Measurements from ENCODE around the gene MSN.

MSN gene

DNA sequence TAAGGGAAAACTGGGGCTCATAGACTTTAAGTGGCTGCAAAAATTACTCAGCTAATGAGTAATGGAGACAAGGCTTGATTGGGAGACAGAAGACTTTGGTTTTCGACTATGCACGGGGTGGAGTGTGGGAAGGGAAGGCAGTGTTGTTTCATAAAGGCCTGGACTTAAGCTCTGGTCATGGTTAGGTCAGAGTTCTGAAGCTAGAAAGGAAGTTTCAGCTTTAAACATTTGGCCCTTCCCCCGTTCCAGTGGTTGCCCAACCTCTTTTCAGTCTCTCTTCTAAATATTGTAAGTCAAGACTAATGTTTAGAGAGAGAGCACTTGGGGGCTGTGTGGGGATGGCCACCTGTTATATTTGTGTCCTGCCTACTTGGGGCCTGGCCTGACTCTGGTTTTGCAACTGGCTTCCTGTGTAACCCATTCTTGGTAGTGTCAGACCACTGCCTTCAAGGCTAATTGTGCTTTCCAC lies 21.0 kb downstream of the MSN start:
- no peak for DNase-seq
- no peak for TF ChIP-seq POLR2A (IDR thresholded peaks at IDR 0.05; ENCODE audit: low read length)
- no peak for TF ChIP-seq GATA1 (IDR thresholded peaks at IDR 0.05; ENCODE audit: low read depth, low read length)

DNA sequence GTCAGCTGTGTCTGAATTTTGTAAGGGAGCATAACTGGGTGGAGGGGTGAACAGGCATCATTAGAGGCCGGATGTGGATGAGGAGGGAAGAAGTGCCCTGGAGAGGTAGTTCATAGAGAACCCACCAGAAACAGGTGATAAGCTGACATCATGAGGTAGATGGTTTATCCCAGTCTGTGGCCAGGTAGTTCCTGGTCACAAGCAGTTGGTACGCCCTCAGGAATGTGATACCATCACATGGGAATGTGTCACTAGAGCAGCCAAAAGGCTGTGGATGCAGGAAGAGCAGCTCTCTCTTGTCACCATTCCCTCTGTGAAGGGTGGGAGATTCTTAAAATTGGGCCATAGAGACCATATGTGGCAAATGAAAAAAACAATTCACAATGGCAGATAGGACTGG lies 21.9 kb downstream of the MSN start:
- TF ChIP-seq GATA1 (IDR thresholded peaks at IDR 0.05; ENCODE audit: low read depth, low read length) (no peak), POLR2A (IDR thresholded peaks at IDR 0.05; ENCODE audit: low read length) (no peak)
- no peak for DNase-seq

DNA sequence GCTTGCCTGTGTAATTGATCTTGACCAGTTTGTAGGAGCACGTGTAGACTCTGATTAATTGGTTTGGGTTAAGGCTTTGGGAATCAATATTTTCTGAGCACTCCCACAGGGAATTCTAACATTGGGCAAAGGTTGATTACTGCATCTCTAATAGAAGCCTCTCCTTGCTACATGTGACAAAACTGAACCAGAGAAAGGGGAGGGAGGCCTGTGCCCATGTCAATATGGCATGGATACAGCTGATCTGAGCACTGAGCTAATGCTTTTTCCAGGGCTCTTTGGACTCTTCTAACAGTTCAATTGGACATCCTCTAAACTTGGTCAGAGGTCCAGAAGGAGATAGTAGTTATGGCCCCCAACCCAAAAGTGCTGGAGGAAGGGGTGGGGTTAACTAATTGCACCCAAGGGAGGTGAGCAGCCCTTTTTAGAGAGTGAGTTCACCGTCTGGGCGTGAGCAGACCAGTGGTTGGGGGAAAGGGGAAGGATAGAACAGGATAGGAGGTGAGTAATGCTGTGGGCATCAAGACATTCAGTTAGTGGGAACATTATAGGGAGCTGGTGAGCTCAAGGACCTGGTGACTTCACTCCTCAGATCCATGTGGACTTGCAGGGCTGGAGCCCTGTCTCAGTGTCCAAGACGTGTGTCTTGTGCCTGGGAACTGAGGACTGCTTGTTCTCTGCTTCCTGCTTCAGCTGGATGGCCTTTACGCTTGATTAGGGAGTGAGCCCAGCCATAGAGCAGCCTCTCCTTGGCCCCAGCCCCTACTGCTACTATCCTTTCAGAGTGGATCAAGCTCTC lies 22.8 kb downstream of the MSN start:
- DNase-seq, result no peak
- TF ChIP-seq POLR2A (IDR thresholded peaks at IDR 0.05; ENCODE audit: low read length), result no peak
- no peak for TF ChIP-seq GATA1 (IDR thresholded peaks at IDR 0.05; ENCODE audit: low read depth, low read length)

DNA sequence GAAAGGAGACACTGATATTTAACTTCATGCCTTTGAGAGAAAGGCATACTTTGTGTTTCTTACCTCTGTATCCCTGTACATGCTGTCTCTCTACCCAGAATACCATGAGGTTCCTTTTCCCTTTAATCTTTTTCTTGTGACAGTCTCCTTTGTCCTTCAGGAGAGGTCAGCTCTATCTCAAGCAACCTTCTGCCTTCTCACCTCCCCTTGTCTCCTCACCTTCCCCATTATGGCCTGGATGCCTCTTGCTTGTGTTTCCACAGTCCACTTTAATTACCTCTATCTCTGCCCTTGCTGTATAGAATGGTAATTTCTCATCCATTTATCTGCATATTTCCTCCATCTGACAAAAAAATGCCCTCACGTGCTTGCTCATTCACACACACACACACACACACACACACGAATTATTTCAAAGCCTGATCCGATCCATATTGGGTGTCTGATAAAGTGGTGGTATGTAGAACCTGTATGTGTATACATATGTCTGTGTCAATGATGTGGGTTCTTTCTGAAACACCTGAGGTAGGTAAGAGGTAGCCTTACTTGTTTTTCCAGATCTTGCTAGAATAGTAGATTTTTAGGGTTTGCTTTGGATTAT lies 28.5 kb downstream of the MSN start:
- TF ChIP-seq GATA1 (IDR thresholded peaks at IDR 0.05; ENCODE audit: low read depth, low read length) (no peak), POLR2A (IDR thresholded peaks at IDR 0.05; ENCODE audit: low read length) (no peak)
- DNase-seq, result peak; percentile 1 to 16

DNA sequence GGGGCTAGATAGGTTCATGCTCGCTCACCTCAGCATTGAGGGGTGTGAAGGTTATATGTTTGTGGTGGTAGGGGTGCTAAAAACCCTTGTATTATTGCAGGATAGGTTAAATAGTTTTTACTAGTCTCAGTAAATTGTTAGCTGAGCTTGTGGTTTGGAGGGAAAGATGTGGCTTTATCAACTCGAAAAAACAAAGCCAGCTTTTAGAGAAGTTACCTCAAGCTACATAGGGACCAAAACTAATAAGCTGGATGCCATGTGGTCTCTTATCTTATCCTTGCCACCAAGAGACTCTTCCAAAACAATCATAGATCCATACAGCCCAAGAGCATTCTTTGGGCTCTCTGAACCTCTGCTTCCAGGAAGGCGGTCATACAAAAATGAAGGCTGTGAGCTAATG lies 29.2 kb downstream of the MSN start:
- peak in 1 of 2 experiments; percentile 15 for DNase-seq
- TF ChIP-seq POLR2A (IDR thresholded peaks at IDR 0.05; ENCODE audit: low read length) (no peak), GATA1 (IDR thresholded peaks at IDR 0.05; ENCODE audit: low read depth, low read length) (no peak)

DNA sequence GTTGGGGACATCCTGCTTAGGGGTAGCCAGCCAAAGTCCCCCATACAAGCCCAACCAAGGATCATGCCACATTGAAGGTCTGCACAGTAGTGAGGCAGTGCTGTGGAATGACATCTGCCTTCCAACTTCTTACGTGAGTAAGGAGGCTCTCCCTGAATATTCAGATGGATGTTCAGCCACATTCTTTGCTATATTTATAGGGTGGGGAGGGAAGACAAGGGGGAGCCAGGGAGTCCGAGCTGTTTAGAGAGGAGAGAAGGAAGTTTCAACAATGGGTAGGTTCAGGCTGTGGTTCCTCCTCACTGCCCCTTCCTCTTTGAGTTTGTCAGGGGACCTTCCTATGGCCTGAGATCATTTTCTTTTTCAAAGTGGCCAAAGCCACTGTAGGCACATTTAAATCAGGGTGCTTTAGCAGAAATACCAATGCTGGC lies 29.8 kb downstream of the MSN start:
- no peak for DNase-seq
- TF ChIP-seq POLR2A (IDR thresholded peaks at IDR 0.05; ENCODE audit: low read length), result no peak
- TF ChIP-seq GATA1 (IDR thresholded peaks at IDR 0.05; ENCODE audit: low read depth, low read length), result no peak

DNA sequence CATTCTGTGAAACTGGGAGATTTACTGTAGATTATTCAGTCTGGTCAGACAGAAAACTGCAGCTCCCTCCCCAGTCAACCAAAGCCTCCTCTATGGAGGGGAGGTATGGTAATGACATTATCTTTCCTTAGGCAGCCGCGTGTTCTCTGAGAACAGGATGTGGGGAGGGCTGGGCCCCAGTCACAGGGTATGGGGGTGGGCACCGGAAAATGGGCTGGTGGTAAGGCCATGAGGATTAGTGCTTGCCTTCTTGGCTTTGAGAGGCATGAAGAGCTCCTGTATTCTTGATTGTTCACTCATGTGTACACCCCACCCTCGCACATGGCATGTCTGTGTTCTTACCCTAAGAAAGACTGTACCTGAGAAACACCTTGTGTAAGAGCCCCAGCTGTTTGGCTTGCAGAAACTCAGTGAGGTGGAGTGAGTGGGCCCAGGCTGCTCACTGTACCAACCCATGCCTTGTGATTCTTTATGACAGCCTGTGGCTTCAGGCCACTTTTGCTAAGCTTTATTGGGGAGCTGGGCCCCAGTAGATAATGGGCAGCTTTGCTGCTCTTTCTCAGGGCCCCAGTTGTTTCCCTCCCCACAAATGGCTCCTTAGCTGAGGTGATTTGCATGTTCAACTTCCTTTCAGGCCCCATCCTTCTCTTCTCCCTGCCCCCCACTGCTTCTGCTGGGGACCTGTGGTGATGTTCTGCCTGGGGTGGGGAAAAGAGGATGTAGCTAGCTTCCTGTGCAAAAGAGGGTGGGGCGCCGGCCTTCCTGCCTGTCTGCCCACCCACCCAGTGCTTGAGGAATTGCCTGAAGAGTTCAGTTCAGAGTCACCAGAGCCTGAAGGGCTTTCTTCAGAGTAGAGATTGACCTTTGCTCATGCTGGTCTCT lies 30.7 kb downstream of the MSN start:
- DNase-seq, result peak; percentile 10 to 53
- TF ChIP-seq GATA1 (IDR thresholded peaks at IDR 0.05; ENCODE audit: low read depth, low read length) (no peak), POLR2A (IDR thresholded peaks at IDR 0.05; ENCODE audit: low read length) (no peak)

DNA sequence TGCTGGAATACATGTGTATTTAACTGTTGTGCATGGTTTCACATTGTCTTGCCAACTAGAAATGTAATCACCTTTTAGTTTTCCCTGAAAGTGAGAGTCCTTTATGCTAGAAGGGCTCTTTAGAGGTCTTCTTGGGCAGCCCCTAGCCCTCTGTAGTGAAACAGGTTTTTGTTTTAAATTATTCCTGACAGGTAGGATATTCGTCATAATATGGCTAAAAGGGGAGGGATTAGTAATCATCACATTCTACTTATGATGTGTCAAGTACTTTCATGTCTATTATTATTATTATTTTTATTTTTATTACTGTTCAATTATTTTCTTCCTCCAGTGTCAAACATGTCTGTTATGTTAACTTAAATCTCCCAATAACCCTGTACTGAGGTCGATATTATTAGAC lies 35.5 kb downstream of the MSN start:
- no peak for DNase-seq
- TF ChIP-seq GATA1 (IDR thresholded peaks at IDR 0.05; ENCODE audit: low read depth, low read length) (no peak), POLR2A (IDR thresholded peaks at IDR 0.05; ENCODE audit: low read length) (no peak)

DNA sequence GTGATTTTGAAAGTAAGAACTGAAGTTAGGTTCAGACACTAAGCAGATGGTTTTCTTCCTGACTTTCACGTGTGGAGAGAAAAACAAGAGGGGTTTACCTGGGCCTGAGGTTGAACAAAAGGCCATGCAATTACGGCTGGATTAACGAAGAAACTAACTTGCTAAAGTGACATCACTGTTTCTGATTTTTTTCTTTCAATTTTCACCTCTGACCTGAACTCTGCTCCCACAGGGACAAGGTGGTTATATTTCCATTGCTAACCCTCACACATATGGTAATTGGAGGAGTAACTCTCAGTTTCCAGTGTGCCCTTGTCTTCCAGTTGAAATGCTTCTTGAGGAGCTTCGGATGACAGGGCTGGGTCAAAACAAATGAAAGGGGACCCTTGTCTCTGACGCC lies 38.0 kb downstream of the MSN start:
- TF ChIP-seq POLR2A (IDR thresholded peaks at IDR 0.05; ENCODE audit: low read length), result no peak
- DNase-seq, result no peak

DNA sequence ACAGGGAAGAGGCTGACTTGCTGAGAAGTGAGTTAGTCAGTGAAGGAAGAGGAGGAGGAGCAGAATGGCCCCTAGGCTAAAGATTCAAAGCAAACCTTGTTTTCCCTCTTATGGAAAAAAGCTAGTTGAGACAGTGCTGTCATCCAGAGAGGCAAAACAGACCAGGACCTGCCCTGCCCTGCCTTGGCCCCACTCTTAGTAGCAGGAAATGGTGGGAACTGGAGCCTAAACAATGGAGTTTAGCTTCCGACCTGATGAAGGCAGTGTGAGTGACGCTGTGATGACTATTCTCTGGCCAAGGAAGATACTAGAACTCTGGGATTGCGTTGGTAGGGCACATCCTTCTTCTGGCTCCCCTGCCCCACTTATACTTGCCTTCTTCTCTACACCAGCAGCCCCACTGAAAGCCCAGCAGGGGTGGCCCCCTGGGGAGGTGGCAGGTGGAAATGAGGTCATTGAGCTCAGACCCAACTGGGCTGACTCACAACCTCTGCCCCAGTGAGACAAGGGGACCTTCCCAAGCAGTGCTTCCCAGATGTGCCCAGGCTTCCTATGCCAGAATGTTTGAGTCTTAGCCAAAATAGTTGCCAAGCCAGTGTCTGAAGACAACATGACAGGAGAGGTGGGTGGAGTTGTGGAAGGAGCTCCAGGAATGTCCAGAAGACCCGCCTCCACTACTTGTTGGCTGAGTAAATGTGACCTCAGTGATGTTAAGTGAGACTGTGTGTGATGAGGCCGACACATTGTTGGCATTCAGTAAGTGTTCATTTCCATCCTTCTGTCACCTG lies 38.8 kb downstream of the MSN start:
- no peak for DNase-seq
- TF ChIP-seq GATA1 (IDR thresholded peaks at IDR 0.05; ENCODE audit: low read depth, low read length) (no peak), POLR2A (IDR thresholded peaks at IDR 0.05; ENCODE audit: low read length) (no peak)

DNA sequence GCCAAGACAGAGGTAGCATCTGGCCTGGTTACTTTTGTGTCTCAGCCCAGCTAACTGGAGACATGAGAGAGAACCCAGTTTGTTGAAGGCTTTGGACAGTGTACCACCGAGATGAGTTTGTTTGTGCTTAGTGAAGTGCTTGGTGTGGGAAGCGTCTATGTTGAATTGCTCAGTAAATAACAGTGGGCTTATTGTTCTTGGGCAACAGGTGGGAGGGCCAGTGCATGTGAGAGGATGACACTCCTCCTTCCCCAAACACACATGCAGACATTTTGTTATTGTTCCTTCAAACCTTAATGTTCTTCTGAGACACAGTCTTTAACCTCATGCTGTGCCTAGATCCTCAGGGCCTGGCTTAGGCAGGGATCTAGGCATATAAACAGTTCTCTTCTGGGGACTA lies 39.7 kb downstream of the MSN start:
- TF ChIP-seq POLR2A (IDR thresholded peaks at IDR 0.05; ENCODE audit: low read length) (no peak), GATA1 (IDR thresholded peaks at IDR 0.05; ENCODE audit: low read depth, low read length) (no peak)
- no peak for DNase-seq

DNA sequence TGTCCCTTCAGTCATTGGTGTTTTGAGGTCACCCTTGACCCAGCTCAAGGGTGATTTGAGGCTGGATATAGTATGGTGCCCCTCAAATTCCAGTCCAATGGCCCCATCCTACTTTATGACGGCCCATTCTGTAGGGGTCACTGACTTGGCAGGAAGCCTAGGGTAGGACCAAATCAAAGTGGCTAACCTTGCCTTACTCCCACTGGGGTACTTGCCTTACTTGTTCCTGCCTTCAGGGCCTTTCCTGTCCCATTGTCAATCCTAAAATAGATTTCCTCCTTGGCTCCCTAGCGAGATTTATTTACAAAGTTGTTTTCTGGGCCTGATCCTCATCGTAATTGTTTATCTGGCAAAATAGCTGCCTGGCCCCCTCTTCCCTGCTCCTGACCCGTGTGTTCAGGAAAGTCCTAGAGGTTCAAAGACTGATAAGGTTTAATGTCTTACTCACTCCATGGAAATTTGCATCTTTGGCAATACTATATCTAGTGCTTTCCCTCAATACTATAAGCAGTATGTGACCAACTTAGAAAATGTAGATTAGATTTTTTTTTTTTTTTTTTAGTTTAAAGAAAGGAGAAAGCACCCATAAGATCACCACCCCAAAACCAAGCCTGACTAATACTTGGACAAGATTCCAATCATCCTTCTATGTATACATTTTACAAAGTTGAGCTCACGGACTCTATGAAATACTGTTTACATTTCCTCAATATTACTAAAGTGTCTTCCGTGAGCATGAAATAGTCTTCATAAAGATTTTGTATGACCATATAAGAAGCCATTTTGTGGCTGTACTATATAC lies 44.8 kb downstream of the MSN start:
- TF ChIP-seq POLR2A (IDR thresholded peaks at IDR 0.05; ENCODE audit: low read length), result no peak
- no peak for TF ChIP-seq GATA1 (IDR thresholded peaks at IDR 0.05; ENCODE audit: low read depth, low read length)

DNA sequence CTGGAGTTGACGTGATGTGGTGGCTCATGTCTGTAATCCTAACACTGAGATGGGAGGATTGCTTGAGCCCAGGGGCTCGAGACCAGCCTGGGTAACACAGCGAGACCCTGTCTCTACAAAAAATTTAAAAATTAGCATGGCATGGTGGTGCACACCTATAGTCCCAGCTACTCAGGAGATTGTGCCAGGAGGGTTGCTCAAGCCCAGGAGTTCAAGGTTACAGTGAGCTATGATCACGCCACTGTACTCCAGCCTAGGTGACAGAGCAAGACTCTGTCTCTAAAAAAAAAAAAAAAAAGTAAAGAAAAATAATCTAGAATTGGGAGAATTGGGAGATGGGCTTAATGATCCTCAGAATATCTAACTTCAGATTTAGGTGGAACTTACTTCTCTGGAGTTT lies 51.1 kb downstream of the MSN start:
- no peak for DNase-seq
- TF ChIP-seq POLR2A (IDR thresholded peaks at IDR 0.05; ENCODE audit: low read length) (no peak), GATA1 (IDR thresholded peaks at IDR 0.05; ENCODE audit: low read depth, low read length) (no peak)

More for the DNA sequence above, 44.8 kb downstream of the MSN start:
- DNase-seq, result no peak
